Esophagus muscularis mucosa (tissue), 4 donors: Measurements from ENCODE around the gene TAF3.

Source experiments
- EP300 ChIP-seq: sonication (generic); formaldehyde crosslinking; IDR thresholded peaks from one replicate; pipeline ENCODE4 v1.6.1; 2017; ENCODE audit warnings: antibody characterized with exemption
- POLR2A ChIP-seq: fragments of 450-650 bp; IDR thresholded peaks from one replicate; pipeline ENCODE4 v1.6.1; 2017; ENCODE audit warnings: antibody characterized with exemption, moderate library complexity, mild to moderate bottlenecking, low read depth
- TF ChIP-seq, protein P1 (sequence below), 3 experiments: fragments of 200-600 bp in 2 of 3; fragments of 450-650 bp in 1 of 3; sonication (generic) in 2 of 3; IDR thresholded peaks; one replicate each; pipeline ENCODE4 v1.5.1; 2017 to 2019; ENCODE audit warnings: antibody characterized with exemption in 3 of 3, mild to moderate bottlenecking in 2 of 3, moderate library complexity in 1 of 3

GRCh38 chr10:7952266-7952665 is 134.0 kb downstream of the TAF3 start:
- TF ChIP-seq, protein P1, sequence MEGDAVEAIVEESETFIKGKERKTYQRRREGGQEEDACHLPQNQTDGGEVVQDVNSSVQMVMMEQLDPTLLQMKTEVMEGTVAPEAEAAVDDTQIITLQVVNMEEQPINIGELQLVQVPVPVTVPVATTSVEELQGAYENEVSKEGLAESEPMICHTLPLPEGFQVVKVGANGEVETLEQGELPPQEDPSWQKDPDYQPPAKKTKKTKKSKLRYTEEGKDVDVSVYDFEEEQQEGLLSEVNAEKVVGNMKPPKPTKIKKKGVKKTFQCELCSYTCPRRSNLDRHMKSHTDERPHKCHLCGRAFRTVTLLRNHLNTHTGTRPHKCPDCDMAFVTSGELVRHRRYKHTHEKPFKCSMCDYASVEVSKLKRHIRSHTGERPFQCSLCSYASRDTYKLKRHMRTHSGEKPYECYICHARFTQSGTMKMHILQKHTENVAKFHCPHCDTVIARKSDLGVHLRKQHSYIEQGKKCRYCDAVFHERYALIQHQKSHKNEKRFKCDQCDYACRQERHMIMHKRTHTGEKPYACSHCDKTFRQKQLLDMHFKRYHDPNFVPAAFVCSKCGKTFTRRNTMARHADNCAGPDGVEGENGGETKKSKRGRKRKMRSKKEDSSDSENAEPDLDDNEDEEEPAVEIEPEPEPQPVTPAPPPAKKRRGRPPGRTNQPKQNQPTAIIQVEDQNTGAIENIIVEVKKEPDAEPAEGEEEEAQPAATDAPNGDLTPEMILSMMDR (IDR thresholded peaks at IDR 0.05) = no peak
- no peak for TF ChIP-seq EP300
- TF ChIP-seq POLR2A = no peak
